H1 (cell line): ENCODE measurements around the gene CFAP221. TPM values are rescaled to one million over a fixed set of nuclear protein-coding genes. Genes with fewer than 3 reads are reported as not detected.

ENCODE experiments used
- CTCF ChIA-PET: fragments of 300-600 bp; sonication (Branson Sonifier 250); formaldehyde crosslinking; loops from one replicate; lab custom pipeline; 2021; ENCODE audit not compliant: partially characterized antibody; lab: Charles Lee
- POLR2A ChIA-PET: fragments of 300-600 bp; sonication (Branson Sonifier 250); formaldehyde crosslinking; loops from one replicate; lab custom pipeline; 2021; ENCODE audit warnings: inconsistent platforms; ENCODE audit not compliant: partially characterized antibody; lab: Charles Lee
- DNase-seq, 2 experiments: peaks; one replicate each; pipeline versions ENCODE4 v3.0.0 to v3.0.0-alpha.2; 2010 to 2022; ENCODE audit warnings: low spot score in 2 of 2, low read depth in 1 of 2, mixed read lengths in 1 of 2
- FAIRE-seq: peaks from 2 replicates; lab custom pipeline; 2011; peaks lifted over from hg19 to GRCh38; lab: Jason Lieb, UNC
- H2AFZ ChIP-seq: 2 replicates; pipeline ENCODE4 v1.8.1; 2012; ENCODE audit warnings: low read length, inconsistent platforms
- H2AK5ac ChIP-seq: 2 replicates; pipeline ENCODE4 v1.6.1; 2013; ENCODE audit warnings: low read depth, low read length
- H2BK120ac ChIP-seq: replicated peaks from 2 replicates; pipeline ENCODE3; 2013; ENCODE audit warnings: low read depth, low read length, inconsistent platforms
- H2BK12ac ChIP-seq: 2 replicates; pipeline ENCODE4 v1.6.1; 2013; ENCODE audit warnings: low read depth, low read length
- H2BK15ac ChIP-seq: 2 replicates; pipeline ENCODE4 v1.6.1; 2013; ENCODE audit warnings: low read length
- H2BK20ac ChIP-seq: 2 replicates; pipeline ENCODE4 v1.6.1; 2013; ENCODE audit warnings: low read length
- H2BK5ac ChIP-seq: 2 replicates; pipeline ENCODE4 v1.6.1; 2013; ENCODE audit warnings: low read depth, low read length
- H3K14ac ChIP-seq: 2 replicates; pipeline ENCODE4 v1.6.1; 2013; ENCODE audit warnings: inconsistent platforms; ENCODE audit not compliant: insufficient read length
- H3K18ac ChIP-seq: 2 replicates; pipeline ENCODE4 v1.6.1; 2013; ENCODE audit warnings: low read length; ENCODE audit errors: extremely low read depth
- H3K23ac ChIP-seq: 2 replicates; pipeline ENCODE4 v1.6.1; 2013; ENCODE audit warnings: inconsistent platforms; ENCODE audit not compliant: insufficient read length
- H3K23me2 ChIP-seq: 2 replicates; pipeline ENCODE4 v1.6.1; 2013; ENCODE audit warnings: low read depth, low read length
- H3K27ac ChIP-seq: 2 replicates; pipeline ENCODE4 v1.6.1; 2011; ENCODE audit warnings: low read depth, low read length, inconsistent platforms
- H3K27me3 ChIP-seq, 4 experiments: replicated peaks in 1 of 4; 1 replicate in 1 of 4; 2 replicates in 3 of 4; pipeline versions ENCODE4 v1.6.1 to v1.8.1; 2011 to 2013; ENCODE audit warnings: low read length in 3 of 4, mild to moderate bottlenecking in 3 of 4, inconsistent platforms in 2 of 4, mixed read lengths in 2 of 4, moderate library complexity in 1 of 4; ENCODE audit not compliant: control insufficient read depth in 3 of 4, insufficient read depth in 3 of 4; ENCODE audit errors: extremely low read depth in 1 of 4
- H3K36me3 ChIP-seq, 4 experiments: 2 replicates each; pipeline versions ENCODE4 v1.6.1 to v1.8.1; 2011 to 2013; ENCODE audit warnings: mild to moderate bottlenecking in 4 of 4, low read length in 3 of 4, moderate library complexity in 2 of 4, control low read depth in 1 of 4, inconsistent platforms in 1 of 4; ENCODE audit not compliant: insufficient read depth in 4 of 4, control insufficient read depth in 2 of 4
- H3K4ac ChIP-seq: replicated peaks from 2 replicates; pipeline ENCODE3; 2013; ENCODE audit warnings: low read length, low read depth, mixed read lengths, inconsistent platforms; ENCODE audit not compliant: insufficient read length
- H3K4me1 ChIP-seq, 4 experiments: replicated peaks in 1 of 4; 1 replicate in 1 of 4; 2 replicates in 3 of 4; pipeline versions ENCODE4 v1.6.1 to v1.8.1; 2011 to 2013; ENCODE audit warnings: low read length in 3 of 4, inconsistent platforms in 2 of 4, mixed read lengths in 1 of 4; ENCODE audit not compliant: insufficient read depth in 4 of 4, control insufficient read depth in 3 of 4
- H3K4me2 ChIP-seq, 2 experiments: 2 replicates each; pipeline versions ENCODE4 v1.6.1 to v1.8.1; 2011 to 2013; ENCODE audit warnings: low read depth in 2 of 2, low read length in 2 of 2, control low read depth in 1 of 2, inconsistent platforms in 1 of 2, mild to moderate bottlenecking in 1 of 2; ENCODE audit not compliant: insufficient read depth in 1 of 2
- H3K4me3 ChIP-seq, 4 experiments: fragments of 200-600, 300-600 bp in 1 of 4; sonication (generic), shearing (Covaris generic), sonication (Bioruptor Twin) in 1 of 4; 2 replicates each; pipeline versions ENCODE4 v1.5.1 to v1.8.1; 2011 to 2016; ENCODE audit warnings: low read length in 4 of 4, low read depth in 3 of 4, control low read depth in 2 of 4, inconsistent platforms in 2 of 4, mild to moderate bottlenecking in 2 of 4, mixed read lengths in 1 of 4, moderate library complexity in 1 of 4; ENCODE audit not compliant: insufficient read depth in 2 of 4; ENCODE audit errors: extremely low read depth in 1 of 4
- H3K56ac ChIP-seq: replicated peaks from 2 replicates; pipeline ENCODE3; 2013; ENCODE audit warnings: low read depth, mild to moderate bottlenecking, mixed read lengths, low read length, inconsistent platforms; ENCODE audit not compliant: insufficient read length
- H3K79me1 ChIP-seq: 2 replicates; pipeline ENCODE4 v1.6.1; 2013; ENCODE audit warnings: low read depth, low read length, control low read depth
- H3K79me2 ChIP-seq, 2 experiments: 2 replicates each; pipeline versions ENCODE4 v1.6.1 to v1.8.1; 2012 to 2013; ENCODE audit warnings: low read length in 2 of 2, mild to moderate bottlenecking in 2 of 2, inconsistent platforms in 1 of 2; ENCODE audit not compliant: insufficient read depth in 2 of 2, control insufficient read depth in 1 of 2
- H3K9ac ChIP-seq, 4 experiments: replicated peaks in 1 of 4; 1 replicate in 1 of 4; 2 replicates in 3 of 4; pipeline versions ENCODE4 v1.6.1 to v1.8.1; 2011 to 2013; ENCODE audit warnings: low read depth in 3 of 4, low read length in 3 of 4, control low read depth in 2 of 4, mild to moderate bottlenecking in 2 of 4, moderate library complexity in 2 of 4, inconsistent platforms in 1 of 4; ENCODE audit errors: extremely low read depth in 1 of 4
- H3K9me3 ChIP-seq, 2 experiments: 2 replicates each; pipeline versions ENCODE4 v1.6.1 to v1.8.1; 2012 to 2013; ENCODE audit warnings: mild to moderate bottlenecking in 2 of 2, moderate library complexity in 2 of 2, control low read depth in 1 of 2, inconsistent platforms in 1 of 2, low read depth in 1 of 2, low read length in 1 of 2, mixed read lengths in 1 of 2; ENCODE audit not compliant: insufficient read depth in 2 of 2
- H4K20me1 ChIP-seq, 2 experiments: replicated peaks in 1 of 2; 2 replicates each; pipeline versions ENCODE3 to v1.8.1; 2011 to 2013; ENCODE audit warnings: inconsistent platforms in 2 of 2, low read length in 2 of 2, mild to moderate bottlenecking in 1 of 2; ENCODE audit not compliant: insufficient read depth in 2 of 2, control insufficient read depth in 1 of 2
- H4K5ac ChIP-seq: 2 replicates; pipeline ENCODE4 v1.6.1; 2013; ENCODE audit warnings: low read length, low read depth, mixed read lengths, inconsistent platforms; ENCODE audit not compliant: insufficient read length
- H4K8ac ChIP-seq: 2 replicates; pipeline ENCODE4 v1.8.0; 2013; ENCODE audit warnings: mild to moderate bottlenecking, moderate library complexity, low read length, inconsistent platforms; ENCODE audit not compliant: insufficient read depth; ENCODE audit errors: extremely low read depth
- H4K91ac ChIP-seq: replicated peaks from 2 replicates; pipeline ENCODE3; 2013; ENCODE audit warnings: low read length, mixed read lengths, inconsistent platforms; ENCODE audit not compliant: insufficient read length
- EZH2 ChIP-seq: fragments of 200-600 bp; sonication (generic); IDR thresholded peaks from 2 replicates; pipeline ENCODE4 v1.7.1; 2012; ENCODE audit warnings: low read depth, mild to moderate bottlenecking, moderate library complexity, low read length, inconsistent platforms; ENCODE audit not compliant: severe bottlenecking
- TBP ChIP-seq: IDR thresholded peaks from 2 replicates; pipeline ENCODE4 v1.6.1; 2011; ENCODE audit warnings: low read depth, low read length, improper control_type of control experiment
- WGBS, 2 experiments: shearing (Covaris generic) in 1 of 2; methylation state at CpG; one replicate each; pipeline versions ENCODE4 v1.1.6 to v1.1.7; 2013 to 2015; ENCODE audit warnings: low lambda C conversion rate in 2 of 2, mixed read lengths in 2 of 2, inconsistent platforms in 1 of 2, low coverage in 1 of 2, missing lambda C conversion rate in 1 of 2; ENCODE audit not compliant: insufficient replicate concordance in 2 of 2, insufficient coverage in 1 of 2, insufficient read length in 1 of 2; ENCODE audit errors: extremely low coverage in 1 of 2, missing lambda C conversion rate in 1 of 2; 5-methylcytosine and 5-hydroxymethylcytosine counted together
- polyA plus RNA-seq, 7 experiments: library from polyadenylated mRNA; depleted of rRNA in 3 of 7; stranded (reverse) in 5 of 7; unstranded in 2 of 7; fragments of >200 nt in 5 of 7; fragments of 200-250 nt in 2 of 7; gene quantifications; 1 replicate in 5 of 7; 2 replicates in 1 of 7; 4 replicates in 1 of 7; pipeline versions ENCODE4 v1.2.1 to v1.2.3, GENCODE V29; 2011 to 2013; ENCODE audit warnings: missing spikeins in 2 of 7, mixed read lengths in 2 of 7
- total RNA-seq: library from RNA; stranded (reverse); fragmentation: NEBNext Ultra II Directional; extraction: Animal tissue kit (Norgen Biotek cat#: 25700); gene quantifications from 2 replicates; pipeline ENCODE4 v1.2.1, GENCODE V29; 2021

The CFAP221 gene
- total and polyA plus RNA-seq, 2 of the 8 experiments (the other 6 are each of a cell fraction or from before 2014, with no cell fraction given): 0.14 to 0.71 TPM

DNA sequence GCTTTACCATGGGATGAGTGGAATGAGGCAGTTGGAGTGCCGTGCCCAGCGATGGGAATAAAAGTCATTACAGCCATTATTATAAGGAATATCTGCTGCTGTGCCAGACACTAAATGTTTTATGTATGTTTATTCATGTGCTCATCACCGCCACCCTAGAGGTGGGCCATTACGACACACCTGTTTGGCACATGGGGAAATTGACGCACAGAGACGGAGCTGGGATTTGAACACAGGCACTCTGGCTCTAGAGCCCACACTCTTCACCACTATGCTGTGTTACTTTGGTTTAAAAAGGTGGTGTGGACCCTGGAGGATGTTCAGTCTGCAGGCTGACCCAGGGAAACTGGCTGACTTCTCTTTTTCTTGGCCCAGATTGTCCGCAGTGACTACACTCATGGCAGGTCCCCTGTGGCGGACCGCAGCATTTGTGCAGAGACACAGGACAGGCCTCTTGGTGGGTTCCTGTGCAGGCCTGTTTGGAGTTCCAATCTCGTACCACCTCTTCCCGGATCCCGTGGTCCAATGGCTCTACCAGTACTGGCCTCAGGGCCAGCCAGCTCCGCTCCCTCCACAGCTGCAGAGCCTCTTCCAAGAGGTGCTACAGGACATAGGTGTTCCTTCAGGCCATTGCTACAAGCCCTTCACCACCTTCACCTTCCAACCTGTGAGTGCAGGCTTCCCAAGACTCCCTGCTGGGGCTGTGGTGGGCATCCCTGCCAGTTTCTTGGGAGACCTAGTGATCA lies 136.4 kb downstream of the CFAP221 start:
- peaks cover 3 to 24% of the 10 kb centered on the region in 2 experiments; a peak in 3 of 4 replicates for H3K79me2 ChIP-seq
- ChIA-PET CTCF (interaction anchor here (1.0 to 2.0 kb wide), 5 partner anchors 12 to 22 kb away, joined by 3 to 12 read pairs (median 5); no protein-coding TSS in a partner anchor), POLR2A (interaction anchor here (0.8 to 4.1 kb wide), 5 partner anchors 9 to 19 kb away, joined by 3 to 28 read pairs (median 5); no protein-coding TSS in a partner anchor)
- H3K36me3 ChIP-seq: peaks cover 2 to 11% (median 4%) of the 10 kb centered on the region in 4 experiments; a peak in 5 of 8 replicates
- DNase-seq: no peak
- H3K14ac ChIP-seq: no peak overlapping the region
- no peaks in the 10 kb centered on the region for H3K27me3 ChIP-seq
- no peak overlapping the region for H3K4ac ChIP-seq
- H3K4me2 ChIP-seq: peak overlapping the region; percentile 84 to 93; a peak in 2 of 4 replicates
- peaks cover 2 to 15% (median 7%) of the 10 kb centered on the region in 4 experiments for H3K4me1 ChIP-seq
- H2BK15ac ChIP-seq: no peak overlapping the region
- H3K23ac ChIP-seq: no peak overlapping the region
- no peak overlapping the region for H3K56ac ChIP-seq
- peaks cover 5% of the 10 kb centered on the region for H3K23me2 ChIP-seq
- no peak overlapping the region for H4K91ac ChIP-seq
- peaks cover 0 to 18% of the 10 kb centered on the region in 2 experiments for H4K20me1 ChIP-seq
- no peak overlapping the region for H2BK120ac ChIP-seq
- H3K4me3 ChIP-seq: peak overlapping the region in 2 of 4 experiments; percentile 80 to 89; a peak in 3 of 8 replicates
- no peak overlapping the region for H2AK5ac ChIP-seq
- WGBS, 2 experiments: 95% methylated on average over 13 of the region's 13 CpGs; no CpG with 5 or more reads in 1 of the 2 experiments
- no peak for FAIRE-seq
- no peak overlapping the region for H4K5ac ChIP-seq
- H3K27ac ChIP-seq: no peak overlapping the region
- no peak overlapping the region for H2BK5ac ChIP-seq
- no peaks in the 10 kb centered on the region for H3K9me3 ChIP-seq
- H3K9ac ChIP-seq: no peak overlapping the region
- no peak overlapping the region for H2AFZ ChIP-seq
- H3K18ac ChIP-seq: no peak overlapping the region
- TF ChIP-seq TBP (peak; percentile 81), EZH2 (no peak)
- no peak overlapping the region for H2BK12ac ChIP-seq
- peaks cover 8% of the 10 kb centered on the region for H3K79me1 ChIP-seq
- H4K8ac ChIP-seq: no peak overlapping the region
- H2BK20ac ChIP-seq: no peak overlapping the region
